HG02642 (cell line): Measurements from ENCODE around the gene AIFM2.
"Not testable (repeated sequence)": the region's sequence is repeated elsewhere in the genome, so short reads cannot be mapped to it uniquely, and the experiment has no call there.

Experiments
- ATAC-seq: cut with Tn5 transposase; IDR thresholded peaks from one replicate; pipeline ENCODE4 v1.9.1; 2021; ENCODE audit warnings: mild to moderate bottlenecking; ENCODE audit not compliant: unreplicated experiment, poor library complexity

AIFM2 gene

DNA sequence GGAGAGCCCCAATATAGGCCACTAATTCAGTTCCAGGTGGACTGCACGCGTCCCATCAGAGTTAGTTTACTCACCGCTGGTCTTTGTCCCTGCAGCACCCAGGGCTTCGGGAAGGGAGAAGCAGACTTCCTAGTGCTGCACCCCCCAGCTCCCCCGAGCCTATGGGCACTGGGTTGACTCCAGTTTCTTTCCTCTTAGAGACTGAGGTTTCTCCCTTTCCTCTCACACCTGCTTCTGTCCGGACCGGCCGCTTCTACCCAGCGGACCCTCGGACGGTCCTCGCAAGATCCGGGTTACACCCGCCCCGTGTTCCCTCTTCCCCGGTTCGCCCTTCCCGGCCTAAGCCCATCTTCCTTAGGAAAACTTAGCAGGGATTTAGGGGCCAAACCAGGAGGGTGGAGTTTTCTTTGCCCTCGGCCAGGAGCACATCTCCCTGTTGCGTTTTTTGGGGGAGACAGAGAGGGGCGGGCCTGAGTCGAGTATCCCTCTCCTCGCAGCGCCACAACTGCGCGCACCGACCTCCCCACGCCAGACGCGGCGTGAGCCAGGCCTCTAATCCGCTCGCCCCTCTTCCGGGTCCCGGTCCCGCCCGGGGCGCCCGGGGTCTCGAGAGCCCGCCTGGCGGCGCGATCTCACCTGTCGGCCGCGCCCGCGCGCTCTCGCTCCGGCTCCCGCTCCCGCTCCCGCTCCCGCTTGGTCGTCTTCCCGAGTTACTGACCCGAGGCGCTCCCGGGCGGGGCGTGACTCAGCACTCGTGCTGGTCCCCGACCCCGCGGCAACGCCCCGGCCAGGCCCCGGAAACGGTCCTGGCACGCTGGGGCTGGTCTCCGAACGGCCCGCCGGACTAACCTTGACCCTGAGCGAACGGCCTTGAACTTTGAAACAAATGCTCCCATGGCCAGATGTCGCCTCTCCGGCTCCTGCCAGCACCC is at the start of gene AIFM2:
TSS of gene AIFM2 (minus strand) at position 728 of the 932 bp plus-strand sequence. CDS start 8,741 bp downstream, outside the sequence.
- ATAC-seq = peak; percentile 81

- not testable (repeated sequence) for ATAC-seq
These were observed 46.6 kb upstream of the AIFM2 start for GRCh38 chr10:70179209-70179608.

GRCh38 chr10:70178139-70178725 is 45.6 kb upstream of the AIFM2 start:
- no peak for ATAC-seq

DNA sequence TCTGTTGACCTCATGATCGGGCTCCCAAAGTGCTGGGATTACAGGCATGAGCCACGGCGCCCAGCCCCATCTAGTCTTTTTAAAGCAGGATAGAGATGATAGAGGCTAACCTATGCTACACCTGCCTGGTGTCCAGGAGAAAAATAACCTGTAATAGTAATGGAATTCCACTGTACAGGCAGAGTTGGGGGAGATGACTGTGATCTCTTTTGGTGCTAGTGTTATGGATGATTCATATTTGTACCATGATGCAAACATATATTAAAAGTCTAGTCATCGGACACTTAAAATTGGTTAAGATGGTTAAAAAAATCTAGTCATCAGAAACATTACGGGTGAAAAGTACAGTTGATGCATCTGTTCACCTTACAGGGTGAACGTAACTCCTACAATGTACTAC is 43.8 kb upstream of the AIFM2 start:
- no peak for ATAC-seq

DNA sequence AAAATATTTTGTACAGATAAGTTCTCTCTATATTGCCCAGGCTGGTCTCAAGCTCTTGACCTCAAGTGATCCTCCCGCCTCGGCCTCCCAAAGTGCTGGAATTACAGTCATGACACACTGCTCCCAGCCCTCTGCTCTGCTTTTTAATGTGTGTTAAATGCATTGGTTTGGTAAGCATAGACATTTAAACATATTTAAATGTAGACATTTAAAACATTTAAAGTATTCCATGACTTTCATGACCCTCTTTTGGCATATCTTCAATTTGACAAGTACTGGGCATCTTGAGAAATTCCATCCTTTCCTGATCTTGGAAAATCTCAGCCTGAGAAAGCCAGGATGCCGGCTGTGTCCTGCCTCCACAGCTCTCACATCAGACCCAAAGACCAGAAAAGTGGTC is 42.9 kb upstream of the AIFM2 start:
- ATAC-seq = no peak

GRCh38 chr10:70174058-70174741 is 41.6 kb upstream of the AIFM2 start:
- no peak for ATAC-seq

GRCh38 chr10:70169649-70170364 is 37.2 kb upstream of the AIFM2 start:
- peak; percentile 26 for ATAC-seq

- ATAC-seq = no peak
These were observed 36.4 kb upstream of the AIFM2 start for GRCh38 chr10:70169011-70169410.

DNA sequence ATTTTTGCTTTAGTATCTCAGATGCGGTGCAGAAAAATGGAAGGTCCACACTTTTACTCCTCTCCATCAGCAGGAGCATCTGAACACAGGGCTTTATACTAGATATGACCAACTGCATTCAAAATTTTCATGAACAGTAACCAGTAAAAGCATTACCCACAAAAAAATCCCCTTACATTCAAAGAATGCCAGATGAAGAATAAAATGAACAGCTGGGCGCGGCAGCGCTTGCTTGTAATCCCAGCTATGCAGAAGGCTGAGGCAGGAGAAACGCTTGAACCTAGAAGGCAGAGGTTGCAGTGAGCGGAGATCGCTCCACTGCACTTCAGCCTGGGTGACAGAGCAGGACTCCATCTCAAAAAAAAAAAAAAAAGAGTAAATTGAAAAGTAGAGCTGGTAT is 34.6 kb upstream of the AIFM2 start:
- ATAC-seq = no peak

GRCh38 chr10:70166394-70166793 is 33.8 kb upstream of the AIFM2 start:
- no peak for ATAC-seq

DNA sequence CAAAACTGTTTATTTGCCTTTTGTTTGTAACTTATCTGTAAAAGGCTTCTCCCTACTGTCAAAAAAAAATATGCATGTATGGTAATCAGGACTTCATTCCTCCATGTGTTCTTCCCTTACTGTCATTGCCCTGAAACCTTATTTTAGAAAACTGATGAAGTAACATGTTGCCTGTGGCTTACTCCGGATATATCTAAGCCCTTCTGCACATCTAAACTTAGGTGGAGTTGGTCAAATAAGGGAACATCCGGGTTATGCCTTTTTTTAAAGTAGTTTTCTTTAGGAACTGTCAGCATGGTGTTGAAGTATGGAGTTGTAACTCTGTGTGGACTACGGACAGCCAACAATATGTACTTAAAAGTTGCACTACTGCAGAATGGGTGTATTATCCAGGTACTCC is 31.5 kb upstream of the AIFM2 start:
- no peak for ATAC-seq

- ATAC-seq = no peak
These were observed 30.8 kb upstream of the AIFM2 start for GRCh38 chr10:70163448-70163847.

GRCh38 chr10:70162892-70163201 is 30.2 kb upstream of the AIFM2 start:
- peak; percentile 69 for ATAC-seq

DNA sequence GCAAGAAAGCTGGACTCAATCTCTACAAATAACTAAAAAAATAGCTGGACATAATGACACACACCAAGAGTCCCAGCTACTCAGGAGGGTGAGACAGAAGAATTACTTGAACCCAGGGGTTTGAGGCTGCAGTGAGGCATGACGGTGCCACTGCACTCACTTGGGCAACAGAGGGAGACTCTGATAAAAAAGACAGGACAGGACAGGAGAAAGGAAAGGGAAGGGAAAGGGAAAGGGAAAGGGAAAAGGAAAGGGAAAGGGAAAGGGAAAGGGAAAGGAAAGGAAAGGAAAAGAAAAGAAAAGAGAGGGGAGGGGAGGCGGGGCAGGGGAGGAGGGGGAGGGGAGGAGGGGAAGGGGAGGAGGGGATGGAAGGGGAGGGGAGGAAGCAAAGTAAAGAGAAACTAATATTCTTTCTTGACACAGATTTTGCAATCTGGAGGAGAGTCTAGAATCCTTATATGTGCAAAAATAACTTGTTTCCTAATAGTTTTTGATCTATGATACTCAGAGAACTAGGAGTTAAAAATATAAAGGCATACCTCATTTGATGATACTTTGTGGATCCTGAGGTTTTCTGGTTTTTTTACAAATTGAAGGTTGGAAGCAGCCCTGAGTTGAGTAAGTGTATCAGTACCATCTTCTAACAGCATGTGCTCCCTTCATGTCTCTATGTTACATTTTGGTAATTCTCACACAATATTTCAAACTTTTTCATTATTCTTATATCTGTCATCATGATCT is 29.7 kb upstream of the AIFM2 start:
- no peak for ATAC-seq

DNA sequence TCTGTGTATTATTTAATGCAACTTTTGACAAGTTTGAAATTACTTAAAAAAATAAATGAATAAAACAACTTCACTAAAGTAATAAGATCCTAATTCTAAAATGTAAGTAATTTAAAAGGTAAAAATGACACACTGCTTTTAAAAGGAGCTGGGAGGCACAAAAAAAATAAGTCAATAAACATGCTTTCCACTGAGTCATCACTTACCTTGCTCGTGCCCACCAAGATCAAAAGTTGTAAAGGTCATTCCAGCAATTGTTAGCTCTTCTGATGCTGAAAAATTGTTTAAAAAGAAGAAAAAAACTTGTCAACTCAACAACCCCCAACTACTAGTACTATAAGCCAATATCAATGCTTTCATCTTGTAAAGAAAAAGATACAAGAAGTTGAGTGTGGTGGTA is 28.2 kb upstream of the AIFM2 start:
- no peak for ATAC-seq

GRCh38 chr10:70159366-70159765 is 26.7 kb upstream of the AIFM2 start:
- ATAC-seq = not testable (repeated sequence)

DNA sequence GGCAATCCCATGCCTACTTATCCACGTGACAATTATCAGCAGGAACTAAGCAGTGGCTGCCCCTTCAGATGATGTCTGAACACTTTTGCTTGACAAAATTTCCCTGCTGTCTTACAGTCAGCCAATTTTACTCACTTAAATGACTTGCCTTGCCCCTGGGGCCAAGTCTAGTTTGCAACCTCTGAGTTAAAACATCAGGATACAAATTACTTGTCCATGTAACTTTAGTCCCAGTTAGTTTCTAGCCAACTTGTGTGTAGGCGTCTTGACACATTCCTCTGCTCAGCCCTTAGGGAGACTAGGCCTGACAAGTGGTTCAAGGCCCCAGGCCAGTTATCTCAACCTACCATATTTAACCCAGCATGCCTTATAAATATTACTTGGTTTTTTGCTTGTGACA is 25.5 kb upstream of the AIFM2 start:
- no peak for ATAC-seq

GRCh38 chr10:70155255-70155838 is 22.7 kb upstream of the AIFM2 start:
- ATAC-seq = no peak

DNA sequence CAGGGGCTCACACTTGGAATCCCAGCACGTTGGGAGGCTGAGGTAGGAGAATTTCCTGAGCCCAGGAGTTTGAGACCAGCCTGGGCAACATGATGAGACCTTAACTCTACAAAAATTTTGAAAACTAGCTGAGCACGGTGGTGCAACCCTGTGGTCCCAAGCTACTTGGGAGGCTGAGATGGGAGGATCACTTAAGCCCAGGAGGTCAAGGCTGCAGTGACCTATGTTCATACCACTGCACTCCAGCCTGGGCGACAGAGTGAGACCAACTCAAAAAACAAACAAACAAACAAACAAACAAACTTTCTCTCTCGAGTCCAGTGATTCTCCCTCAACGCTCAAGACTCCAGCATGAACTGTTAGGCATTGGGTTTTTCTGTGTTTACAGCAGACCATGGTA is 15.9 kb upstream of the AIFM2 start:
- no peak for ATAC-seq

- no peak for ATAC-seq
These were observed 14.6 kb upstream of the AIFM2 start for GRCh38 chr10:70147259-70147625.
